GM19324 (cell line): ENCODE measurements around the gene KCNK5.

Experiments used
- ATAC-seq: cut with Tn5 transposase; IDR thresholded peaks from one replicate; pipeline ENCODE4 v1.9.1; 2021; ENCODE audit warnings: mild to moderate bottlenecking, moderate library complexity; ENCODE audit not compliant: unreplicated experiment, low FRiP score

The KCNK5 gene

DNA sequence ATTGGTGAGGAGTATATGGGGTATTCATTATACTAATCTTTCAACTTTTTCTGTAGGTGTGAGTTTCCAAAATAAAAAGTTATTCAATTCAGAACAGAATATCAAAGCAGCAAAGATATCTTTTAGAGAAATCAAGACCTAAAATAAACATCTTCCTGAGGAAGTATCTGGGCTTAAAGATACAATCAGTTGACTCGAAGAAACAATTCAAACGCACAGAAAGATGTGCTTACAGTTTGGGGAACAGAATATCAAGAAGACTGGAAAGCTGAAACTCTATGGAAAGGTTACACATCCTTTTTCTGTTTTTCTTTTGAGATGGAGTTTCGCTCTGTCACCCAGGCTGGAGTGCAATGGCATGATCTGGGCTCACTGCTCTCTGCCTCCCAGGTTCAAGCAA lies 78.1 kb downstream of the KCNK5 start:
- ATAC-seq, result no peak

- no peak for ATAC-seq
Measured at GRCh38 chr6:39144481-39145173, 84.6 kb downstream of the KCNK5 start.

- ATAC-seq, result no peak
Measured at GRCh38 chr6:39143238-39143930, 85.9 kb downstream of the KCNK5 start.

- ATAC-seq, result no peak
Measured at GRCh38 chr6:39140556-39141167, 88.6 kb downstream of the KCNK5 start.
